ENCODE data around the gene VMO1. TPM values are rescaled to one million over a fixed set of nuclear protein-coding genes. Genes with fewer than 3 reads are reported as not detected.

The VMO1 gene
- polyA plus RNA-seq, 1 donor (not counting 4 experiments of a cell fraction or from before 2014, with no cell fraction given): 0.14 TPM

DNA sequence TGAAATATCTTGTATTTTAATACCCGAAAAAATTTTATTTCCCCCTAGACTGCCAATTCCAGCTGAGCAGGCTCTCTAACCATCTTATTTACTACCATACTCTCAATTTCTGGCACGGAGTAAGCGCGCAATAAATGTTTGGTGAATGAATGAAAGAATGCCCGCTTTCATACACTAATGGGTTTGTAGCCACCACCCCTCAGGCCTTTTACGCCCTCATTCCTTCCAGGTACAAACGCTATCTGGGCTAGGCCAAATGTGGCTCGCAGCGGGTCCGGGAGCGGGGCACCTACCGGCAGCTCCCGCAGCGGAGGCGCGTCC is 20.3 kb upstream of the VMO1 start:
- peak; percentile 44 for FAIRE-seq
- peaks cover 15% of the 10 kb centered on the region for H3K4me1 ChIP-seq (ENCODE audit: control insufficient read depth, extremely low read depth, insufficient read depth, low read length)
- no peaks in the 10 kb centered on the region for H4K20me1 ChIP-seq (ENCODE audit: control insufficient read depth, extremely low read depth, insufficient read depth, low read length)
- peak overlapping the region; percentile 81 for H3K9ac ChIP-seq (ENCODE audit: control insufficient read depth, extremely low read depth, insufficient read depth, low read length)
- TF ChIP-seq EZH2 (IDR thresholded peaks at IDR 0.05; ENCODE audit: low read length) (no peak), CTCF (optimal IDR thresholded peaks at IDR 0.05 in 1 of 3, IDR thresholded peaks at IDR 0.05 in 1 of 3, conservative IDR thresholded peaks at IDR 0.05 in 1 of 3; ENCODE audit: extremely low read depth in 1 of 3, insufficient read depth in 2 of 3, low read length in 3 of 3) (no peak)
- no peaks in the 10 kb centered on the region for H3K27me3 ChIP-seq (ENCODE audit: control insufficient read depth, extremely low read depth, insufficient read depth, low read length)
- H3K4me2 ChIP-seq (ENCODE audit: control insufficient read depth, extremely low read depth, insufficient read depth, low read depth, low read length): peak overlapping the region; percentile 97
- no peaks in the 10 kb centered on the region for H3K9me1 ChIP-seq (ENCODE audit: control insufficient read depth, extremely low read depth, insufficient read depth, low read length)
- H3K4me3 ChIP-seq (ENCODE audit: control insufficient read depth in 2 of 3, extremely low read depth in 1 of 3, insufficient read depth in 2 of 3, low read depth in 1 of 3, low read length in 3 of 3): peak overlapping the region; percentile 80 to 90 (median 85)
- H3K79me2 ChIP-seq (ENCODE audit: control insufficient read depth, insufficient read depth, low read length): peaks cover 4% of the 10 kb centered on the region
- no peak for DNase-seq (ENCODE audit: low read depth, low spot score)
- H2AFZ ChIP-seq (ENCODE audit: control insufficient read depth, low read length): peak overlapping the region; percentile 76
- H3K9me3 ChIP-seq (ENCODE audit: control insufficient read depth, low read depth, low read length): no peaks in the 10 kb centered on the region
- dilution Hi-C loops (cut with MboI; ENCODE audit: extremely low pct_ligation_motif_present, low sequenced_read_pairs): no loop called here
- peaks cover 11 to 16% of the 10 kb centered on the region in 2 experiments for H3K36me3 ChIP-seq (ENCODE audit: control insufficient read depth in 2 of 2, extremely low read depth in 1 of 2, insufficient read depth in 2 of 2, low read length in 2 of 2)
- H3K27ac ChIP-seq (ENCODE audit: control insufficient read depth, insufficient read depth, low read length): peak overlapping the region; percentile 49

DNA sequence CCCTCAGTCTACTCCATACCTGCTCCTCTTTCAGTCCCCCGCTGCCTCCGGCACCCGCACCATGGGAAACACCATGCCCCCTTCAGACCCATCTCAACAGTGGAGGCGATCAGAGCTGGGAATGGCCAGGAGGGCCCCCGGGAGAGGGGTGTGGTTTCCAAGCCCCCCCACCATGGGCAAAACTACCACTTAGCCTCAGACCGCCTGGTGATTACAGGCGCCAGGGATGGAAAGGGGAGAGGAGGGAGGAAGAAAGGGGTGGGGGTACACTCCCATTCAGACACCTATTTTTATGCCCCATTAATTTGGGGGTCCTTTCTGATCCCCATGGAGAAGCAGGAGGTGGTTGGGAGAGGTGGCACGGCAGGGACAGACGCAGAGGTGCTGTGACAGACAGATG is 16.1 kb upstream of the VMO1 start, which contains the start of gene C17orf114:
TSS of gene C17orf114 (minus strand) at position 101 of the 400 bp plus-strand sequence.
- H3K4me2 ChIP-seq (ENCODE audit: control insufficient read depth, extremely low read depth, insufficient read depth, low read depth, low read length): no peak within 1 kb of the TSS
- FAIRE-seq (no peak), DNase-seq (ENCODE audit: low read depth, low spot score) (no peak)
- H3K9me1 ChIP-seq (ENCODE audit: control insufficient read depth, extremely low read depth, insufficient read depth, low read length): no peaks in the 10 kb centered on the region
- no peak within 1 kb of the TSS for H3K4me3 ChIP-seq (ENCODE audit: control insufficient read depth in 2 of 3, extremely low read depth in 1 of 3, insufficient read depth in 2 of 3, low read depth in 1 of 3, low read length in 3 of 3)
- H3K36me3 ChIP-seq (ENCODE audit: control insufficient read depth in 2 of 2, extremely low read depth in 1 of 2, insufficient read depth in 2 of 2, low read length in 2 of 2): peaks cover 4% of the 10 kb centered on the region in 2 experiments
- no peaks in the 10 kb centered on the region for H3K27me3 ChIP-seq (ENCODE audit: control insufficient read depth, extremely low read depth, insufficient read depth, low read length)
- no peak within 1 kb of the TSS for H3K9ac ChIP-seq (ENCODE audit: control insufficient read depth, extremely low read depth, insufficient read depth, low read length)
- no peaks in the 10 kb centered on the region for H4K20me1 ChIP-seq (ENCODE audit: control insufficient read depth, extremely low read depth, insufficient read depth, low read length)
- H3K4me1 ChIP-seq (ENCODE audit: control insufficient read depth, extremely low read depth, insufficient read depth, low read length): peaks cover 6% of the 10 kb centered on the region
- peaks cover 5% of the 10 kb centered on the region for H3K79me2 ChIP-seq (ENCODE audit: control insufficient read depth, insufficient read depth, low read length)
- no peak within 1 kb of the TSS for H2AFZ ChIP-seq (ENCODE audit: control insufficient read depth, low read length)
- H3K27ac ChIP-seq (ENCODE audit: control insufficient read depth, insufficient read depth, low read length): no peak within 1 kb of the TSS
- no peaks in the 10 kb centered on the region for H3K9me3 ChIP-seq (ENCODE audit: control insufficient read depth, low read depth, low read length)
- no peak for TF ChIP-seq CTCF (optimal IDR thresholded peaks at IDR 0.05 in 1 of 3, IDR thresholded peaks at IDR 0.05 in 1 of 3, conservative IDR thresholded peaks at IDR 0.05 in 1 of 3; ENCODE audit: extremely low read depth in 1 of 3, insufficient read depth in 2 of 3, low read length in 3 of 3)
- dilution Hi-C loops (cut with MboI; ENCODE audit: extremely low pct_ligation_motif_present, low sequenced_read_pairs): no loop called here

Measured in keratinocyte (primary cell).